Brain microvascular endothelial cell (primary cell): ENCODE measurements around the gene DHTKD1.

Source experiments
- DNase-seq: peaks from one replicate; pipeline ENCODE4 v3.0.0-alpha.2; 2020
- H3K27ac ChIP-seq: fragments of 250-450 bp; sonication (Bioruptor Pico); 2 replicates; pipeline ENCODE4 v1.5.1; 2020; ENCODE audit warnings: mild to moderate bottlenecking, moderate library complexity
- H3K27me3 ChIP-seq: fragments of 250-450 bp; sonication (Bioruptor Pico); replicated peaks from 2 replicates; pipeline ENCODE4 v1.5.1; 2020; ENCODE audit warnings: mild to moderate bottlenecking
- H3K36me3 ChIP-seq: fragments of 250-450 bp; sonication (Bioruptor Pico); replicated peaks from 2 replicates; pipeline ENCODE4 v1.5.1; 2020; ENCODE audit warnings: mild to moderate bottlenecking
- H3K4me3 ChIP-seq: 2 replicates; pipeline ENCODE4 v1.5.1; 2011; ENCODE audit warnings: low read depth, mild to moderate bottlenecking, control low read depth, low read length, moderate library complexity
- CTCF ChIP-seq: IDR thresholded peaks from 2 replicates; pipeline ENCODE4 v1.5.1; 2011; ENCODE audit warnings: low read depth, mild to moderate bottlenecking, moderate library complexity, low read length, control low read depth, inconsistent platforms; ENCODE audit errors: missing control alignments
- in situ Hi-C: cut with HindIII; loops from 2 replicates; pipeline ENCODE4 v1.10.0; 2017; ENCODE audit warnings: low sequenced_read_pairs, low pct_ligation_motif_present

Gene DHTKD1

GRCh38 chr10:12027539-12027938 lies 41.2 kb upstream of the DHTKD1 start:
- no peak for DNase-seq
- Histone ChIP-seq H3K27me3 (no peaks in the 10 kb centered on the region), H3K27ac (no peak overlapping the region), H3K4me3 (no peak overlapping the region), H3K36me3 (peaks cover 22% of the 10 kb centered on the region)
- in situ Hi-C loops = no loop called here
- no peak for TF ChIP-seq CTCF

GRCh38 chr10:12031404-12031803 lies 37.4 kb upstream of the DHTKD1 start:
- no peak for TF ChIP-seq CTCF
- in situ Hi-C loops = no loop called here
- H3K27ac ChIP-seq = no peak overlapping the region
- peaks cover 30% of the 10 kb centered on the region for H3K36me3 ChIP-seq
- no peaks in the 10 kb centered on the region for H3K27me3 ChIP-seq
- no peak for DNase-seq
- no peak overlapping the region for H3K4me3 ChIP-seq

GRCh38 chr10:12036073-12036655 lies 32.6 kb upstream of the DHTKD1 start:
- no peak for TF ChIP-seq CTCF
- DNase-seq = no peak
- H3K36me3 ChIP-seq = peaks cover 18% of the 10 kb centered on the region
- in situ Hi-C loops = no loop called here
- no peak overlapping the region for H3K4me3 ChIP-seq
- H3K27ac ChIP-seq = no peak overlapping the region
- H3K27me3 ChIP-seq = no peaks in the 10 kb centered on the region

- in situ Hi-C loops = no loop called here
- TF ChIP-seq CTCF = no peak
- Histone ChIP-seq H3K27me3 (no peaks in the 10 kb centered on the region), H3K36me3 (no peaks in the 10 kb centered on the region), H3K4me3 (peak overlapping the region; percentile 95), H3K27ac (peak overlapping the region; percentile 100)
- DNase-seq = peak; percentile 22
These were observed 26.9 kb upstream of the DHTKD1 start for GRCh38 chr10:12041766-12042408.

GRCh38 chr10:12042409-12042796 lies 26.4 kb upstream of the DHTKD1 start:
- H3K36me3 ChIP-seq = no peaks in the 10 kb centered on the region
- no peaks in the 10 kb centered on the region for H3K27me3 ChIP-seq
- in situ Hi-C loops = no loop called here
- H3K27ac ChIP-seq = peak overlapping the region; percentile 100
- TF ChIP-seq CTCF = no peak
- no peak for DNase-seq
- peak overlapping the region; percentile 95 for H3K4me3 ChIP-seq
